B cell (primary cell): Measurements from ENCODE around the gene POLR1G. TPM values are rescaled to one million over a fixed set of nuclear protein-coding genes. Genes with fewer than 3 reads are reported as not detected.

Source experiments
- ATAC-seq: fragments of 200-7000 bp; cut with Tn5 transposase; one replicate; pipeline ENCODE4 v1.10.0; 2021; ENCODE audit warnings: low read depth, mild to moderate bottlenecking, moderate number of reproducible peaks, moderate library complexity
- CTCF ChIA-PET: fragments of 350-600 bp; sonication (Branson Sonifier 250); formaldehyde crosslinking; loops from one replicate; lab custom pipeline; 2021; ENCODE audit warnings: antibody characterized with exemption, inconsistent platforms; lab: Charles Lee
- POLR2A ChIA-PET: fragments of 350-600 bp; sonication (Branson Sonifier 250); formaldehyde crosslinking; loops from one replicate; lab custom pipeline; 2021; ENCODE audit warnings: antibody characterized with exemption; lab: Charles Lee
- DNase-seq: peaks from one replicate; pipeline ENCODE4 v3.0.0; 2013
- H2AFZ ChIP-seq: 2 replicates; pipeline ENCODE4 v1.6.1; 2012; ENCODE audit warnings: mild to moderate bottlenecking, low read depth, low read length; ENCODE audit not compliant: insufficient read depth, poor library complexity, severe bottlenecking
- H3K27ac ChIP-seq, 2 donors: 1 replicate in 1 of 2; 2 replicates in 1 of 2; pipeline ENCODE4 v1.5.1; 2012 to 2013; ENCODE audit warnings: low read length in 2 of 2, mild to moderate bottlenecking in 2 of 2, moderate library complexity in 1 of 2
- H3K27me3 ChIP-seq, 4 experiments: fragments of 200-600 bp in 1 of 4; sonication (generic) in 1 of 4; replicated peaks in 1 of 4; 1 replicate in 2 of 4; 2 replicates in 2 of 4; pipeline versions ENCODE4 v1.6.1 to v1.7.0; 2013 to 2016; ENCODE audit warnings: low read length in 3 of 4, mild to moderate bottlenecking in 2 of 4, mixed read lengths in 1 of 4, moderate library complexity in 1 of 4; ENCODE audit not compliant: insufficient read depth in 4 of 4, control insufficient read depth in 3 of 4; ENCODE audit errors: control extremely low read depth in 1 of 4
- H3K36me3 ChIP-seq, 2 experiments: replicated peaks in 1 of 2; 1 replicate in 1 of 2; 2 replicates in 1 of 2; pipeline versions ENCODE4 v1.6.1 to v1.7.1; 2013; ENCODE audit warnings: low read length in 1 of 2; ENCODE audit not compliant: insufficient read depth in 2 of 2, control insufficient read depth in 1 of 2; ENCODE audit errors: control extremely low read depth in 1 of 2, extremely low read depth in 1 of 2
- H3K4me1 ChIP-seq, 2 donors: fragments of 200-600 bp in 1 of 2; sonication (generic) in 1 of 2; 1 replicate in 1 of 2; 2 replicates in 1 of 2; pipeline versions ENCODE4 v1.5.1 to v1.6.1; 2013 to 2017; ENCODE audit warnings: low read length in 2 of 2; ENCODE audit not compliant: control insufficient read depth in 2 of 2, insufficient read depth in 2 of 2
- H3K4me2 ChIP-seq: replicated peaks from 2 replicates; pipeline ENCODE3; 2012; ENCODE audit warnings: mild to moderate bottlenecking, low read depth, low read length; ENCODE audit not compliant: poor library complexity, severe bottlenecking
- H3K4me3 ChIP-seq, 5 experiments: fragments of 200-600 bp in 1 of 5; sonication (generic) in 1 of 5; 1 replicate in 3 of 5; 2 replicates in 2 of 5; pipeline versions ENCODE4 v1.5.1 to v1.7.0; 2011 to 2016; ENCODE audit warnings: low read length in 4 of 5, mild to moderate bottlenecking in 4 of 5, low read depth in 2 of 5, control low read depth in 1 of 5, moderate library complexity in 1 of 5; ENCODE audit not compliant: insufficient read depth in 1 of 5; ENCODE audit errors: control extremely low read depth in 1 of 5, extremely low read depth in 1 of 5
- H3K79me2 ChIP-seq: fragments of 200-600 bp; sonication (generic); one replicate; pipeline ENCODE4 v1.6.0; 2016; ENCODE audit warnings: low read length; ENCODE audit not compliant: control insufficient read depth, insufficient read depth
- H3K9ac ChIP-seq: fragments of 200-600 bp; sonication (generic); 2 replicates; pipeline ENCODE4 v1.6.1; 2017; ENCODE audit warnings: mild to moderate bottlenecking, low read length, moderate library complexity
- H3K9me3 ChIP-seq, 3 donors: one replicate each; pipeline versions ENCODE4 v1.6.1 to v1.7.1; 2013; ENCODE audit warnings: low read length in 2 of 3; ENCODE audit not compliant: control insufficient read depth in 2 of 3, insufficient read depth in 1 of 3; ENCODE audit errors: control extremely low read depth in 1 of 3
- H4K20me1 ChIP-seq: 2 replicates; pipeline ENCODE4 v1.6.0; 2012; ENCODE audit warnings: mild to moderate bottlenecking, low read length; ENCODE audit not compliant: insufficient read depth, control insufficient read depth, poor library complexity, severe bottlenecking
- H3K27ac Mint-ChIP-seq: one replicate; pipeline ENCODE4 v1.8.0; 2021; ENCODE audit warnings: mixed read lengths
- H3K27me3 Mint-ChIP-seq: one replicate; pipeline ENCODE4 v1.8.0; 2021; ENCODE audit warnings: mixed read lengths
- H3K4me1 Mint-ChIP-seq: one replicate; pipeline ENCODE4 v1.8.0; 2021; ENCODE audit warnings: mixed read lengths
- H3K4me3 Mint-ChIP-seq: one replicate; pipeline ENCODE4 v1.8.0; 2021; ENCODE audit warnings: mixed read lengths
- H3K9me3 Mint-ChIP-seq: one replicate; pipeline ENCODE4 v1.8.0; 2022; ENCODE audit warnings: mixed read lengths; ENCODE audit not compliant: insufficient read depth
- EZH2 ChIP-seq: IDR thresholded peaks from 2 replicates; pipeline ENCODE4 v1.6.1; 2012; ENCODE audit warnings: borderline replicate concordance, low read depth, mild to moderate bottlenecking, moderate library complexity, low read length; ENCODE audit not compliant: insufficient read depth, poor library complexity, severe bottlenecking
- WGBS: methylation state at CpG from one replicate; pipeline ENCODE4 v1.1.5; 2013; ENCODE audit warnings: missing lambda C conversion rate; ENCODE audit not compliant: insufficient coverage; 5-methylcytosine and 5-hydroxymethylcytosine counted together
- intact Hi-C: fragments of 100-400 bp; cut with micrococcal nuclease; formaldehyde crosslinking; loops from one replicate; pipeline ENCODE4 v1.10.0; 2022
- polyA plus RNA-seq: library from polyadenylated mRNA; depleted of rRNA; stranded (reverse); fragments of >200 nt; gene quantifications from 2 replicates; pipeline ENCODE4 v1.2.3, GENCODE V29; 2012
- total RNA-seq, 2 donors: library from RNA; stranded (reverse); fragments of 120-200 nt in 1 of 2; gene quantifications; 1 replicate in 1 of 2; 2 replicates in 1 of 2; pipeline versions ENCODE4 v1.2.3 to v1.2.4, GENCODE V29; 2013 to 2022
- TF ChIP-seq, protein P1 (sequence below): fragments of 200-600 bp; IDR thresholded peaks from one replicate; pipeline ENCODE4 v1.8.0; 2022; ENCODE audit warnings: antibody characterized with exemption, mild to moderate bottlenecking

POLR1G gene
- total and polyA plus RNA-seq, 2 donors (not counting 1 experiment from before 2014, with no cell fraction given) = 2.1 to 4.3 TPM

DNA sequence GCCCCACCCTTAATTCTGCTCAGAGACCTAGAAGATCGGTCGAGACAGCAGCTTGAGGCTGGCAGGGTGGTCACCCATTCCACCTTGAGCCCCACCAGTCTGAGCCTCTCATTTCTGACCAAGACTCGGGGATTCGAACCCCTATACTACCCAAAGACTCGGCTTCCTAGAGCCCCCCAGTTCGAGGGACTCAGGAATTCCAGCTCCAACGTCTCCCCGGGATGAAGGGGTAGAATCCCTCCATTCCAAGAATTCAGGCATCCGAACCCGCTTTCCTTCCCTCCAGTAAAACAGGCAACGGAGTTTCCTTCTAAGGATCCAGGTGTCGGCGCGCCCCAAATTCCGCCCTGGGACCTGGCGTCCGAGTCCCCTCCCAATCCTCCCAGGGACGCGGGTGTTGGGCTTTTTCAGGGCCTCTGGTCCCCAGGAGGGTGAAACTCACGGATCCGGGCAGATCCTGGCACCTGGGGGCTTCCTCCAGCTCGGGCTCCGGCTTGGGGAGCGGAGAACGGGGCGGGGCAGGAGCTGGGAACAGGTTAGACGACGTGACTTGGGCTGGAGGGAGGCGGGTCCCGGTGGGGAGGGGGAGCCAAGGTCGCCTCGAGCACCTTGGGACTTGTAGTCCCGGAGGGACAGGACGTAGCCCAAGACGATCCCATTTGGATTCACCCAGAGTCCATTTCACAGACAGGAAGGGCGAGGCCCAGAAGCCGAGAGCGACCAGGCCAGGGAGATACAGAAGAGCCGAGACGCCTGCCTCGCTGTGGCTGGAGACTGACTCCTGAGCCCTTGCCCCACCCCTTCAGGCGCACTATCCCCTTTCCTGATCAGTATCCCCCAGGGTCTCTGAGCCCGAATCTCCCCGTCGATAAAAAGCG, 1.6 kb upstream of the POLR1G start, which contains the start of gene PPP1R13L:
PPP1R13L (minus strand) TSS at position 513 of the 878 bp plus-strand sequence. CDS start 6,751 bp downstream, outside the sequence.
- WGBS = 5% methylated on average over 46 of the region's 46 CpGs
- peaks cover 48% of the 10 kb centered on the region for H3K4me1 Mint-ChIP-seq
- ChIA-PET POLR2A (interaction anchor here (0.7 to 1.1 kb wide), 2 partner anchors 35 to 179 kb away, joined by 3 read pairs; no protein-coding TSS in a partner anchor), CTCF (interaction anchor here (0.6 to 4.9 kb wide), 9 partner anchors 10 to 237 kb away, joined by 3 to 66 read pairs (median 5); no protein-coding TSS in a partner anchor)
- no peaks in the 10 kb centered on the region for H3K9me3 Mint-ChIP-seq
- Histone ChIP-seq H3K27ac (peak within 1 kb of the TSS; percentile 81 to 92), H3K9ac (peak within 1 kb of the TSS; percentile 86), H3K4me2 (peak within 1 kb of the TSS; percentile 100), H4K20me1 (peaks cover 28% of the 10 kb centered on the region), H3K27me3 (peaks cover 0 to 34% (median 17%) of the 10 kb centered on the region in 4 experiments), H3K9me3 (peaks cover 0 to 12% (median 0%) of the 10 kb centered on the region in 3 donors), H3K36me3 (no peaks in the 10 kb centered on the region), H3K4me1 (peaks cover 34 to 43% of the 10 kb centered on the region in 2 donors), H3K79me2 (peaks cover 31% of the 10 kb centered on the region), H3K4me3 (peak within 1 kb of the TSS; percentile 72 to 97 (median 80)), H2AFZ (peak within 1 kb of the TSS; percentile 96)
- H3K27ac Mint-ChIP-seq = peak within 1 kb of the TSS; percentile 92
- no peak for TF ChIP-seq EZH2
- TF ChIP-seq, protein P1, sequence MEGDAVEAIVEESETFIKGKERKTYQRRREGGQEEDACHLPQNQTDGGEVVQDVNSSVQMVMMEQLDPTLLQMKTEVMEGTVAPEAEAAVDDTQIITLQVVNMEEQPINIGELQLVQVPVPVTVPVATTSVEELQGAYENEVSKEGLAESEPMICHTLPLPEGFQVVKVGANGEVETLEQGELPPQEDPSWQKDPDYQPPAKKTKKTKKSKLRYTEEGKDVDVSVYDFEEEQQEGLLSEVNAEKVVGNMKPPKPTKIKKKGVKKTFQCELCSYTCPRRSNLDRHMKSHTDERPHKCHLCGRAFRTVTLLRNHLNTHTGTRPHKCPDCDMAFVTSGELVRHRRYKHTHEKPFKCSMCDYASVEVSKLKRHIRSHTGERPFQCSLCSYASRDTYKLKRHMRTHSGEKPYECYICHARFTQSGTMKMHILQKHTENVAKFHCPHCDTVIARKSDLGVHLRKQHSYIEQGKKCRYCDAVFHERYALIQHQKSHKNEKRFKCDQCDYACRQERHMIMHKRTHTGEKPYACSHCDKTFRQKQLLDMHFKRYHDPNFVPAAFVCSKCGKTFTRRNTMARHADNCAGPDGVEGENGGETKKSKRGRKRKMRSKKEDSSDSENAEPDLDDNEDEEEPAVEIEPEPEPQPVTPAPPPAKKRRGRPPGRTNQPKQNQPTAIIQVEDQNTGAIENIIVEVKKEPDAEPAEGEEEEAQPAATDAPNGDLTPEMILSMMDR = no peak
- DNase-seq = no peak
- peak within 1 kb of the TSS; percentile 93 for H3K4me3 Mint-ChIP-seq
- peaks cover 20% of the 10 kb centered on the region for H3K27me3 Mint-ChIP-seq
- intact Hi-C loops = loop anchor here (1.0 to 10.0 kb wide), 6 partner anchors 38 to 590 kb away; partner anchors contain the start of genes CCDC61, OPA3 and RELB
- peak; percentile 3 for ATAC-seq
